ENCODE measurements around the gene CCSER1.
A peak's percentile ranks its signal among the peaks of the same experiment; 100 is the strongest.

The CCSER1 gene

DNA sequence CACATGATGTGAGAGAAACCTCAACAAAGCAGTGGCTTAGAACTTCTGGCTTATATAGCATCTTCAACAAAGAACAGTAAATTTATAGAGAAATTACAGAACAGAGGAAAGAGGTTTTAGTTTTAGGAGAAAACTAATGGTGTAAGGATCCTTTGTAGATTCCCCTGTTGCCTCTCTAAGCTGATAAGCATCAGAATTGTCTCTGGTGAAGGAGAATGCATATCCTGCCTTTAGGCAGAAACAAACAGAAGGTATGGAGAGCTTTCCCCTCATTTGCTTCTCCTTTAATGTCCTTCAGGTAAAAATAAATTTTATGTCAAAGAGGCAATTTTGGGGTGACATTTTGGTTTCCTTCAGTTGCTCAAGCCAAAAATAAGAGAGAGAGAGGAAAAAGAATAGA is 625.9 kb downstream of the CCSER1 start:
- TF ChIP-seq CTCF (conservative IDR thresholded peaks at IDR 0.05) = no peak
- no peak overlapping the region for H3K27ac ChIP-seq

- no peak for TF ChIP-seq CTCF (conservative IDR thresholded peaks at IDR 0.05)
Measured at GRCh38 chr4:90757534-90758060, 630.4 kb downstream of the CCSER1 start.

GRCh38 chr4:90760059-90760458 is 632.9 kb downstream of the CCSER1 start:
- H3K27ac ChIP-seq = no peak overlapping the region
- TF ChIP-seq CTCF (conservative IDR thresholded peaks at IDR 0.05) = no peak

More at GRCh38 chr4:90757534-90758060, 630.4 kb downstream of the CCSER1 start:
- peak overlapping the region; percentile 64 for H3K27ac ChIP-seq

DNA sequence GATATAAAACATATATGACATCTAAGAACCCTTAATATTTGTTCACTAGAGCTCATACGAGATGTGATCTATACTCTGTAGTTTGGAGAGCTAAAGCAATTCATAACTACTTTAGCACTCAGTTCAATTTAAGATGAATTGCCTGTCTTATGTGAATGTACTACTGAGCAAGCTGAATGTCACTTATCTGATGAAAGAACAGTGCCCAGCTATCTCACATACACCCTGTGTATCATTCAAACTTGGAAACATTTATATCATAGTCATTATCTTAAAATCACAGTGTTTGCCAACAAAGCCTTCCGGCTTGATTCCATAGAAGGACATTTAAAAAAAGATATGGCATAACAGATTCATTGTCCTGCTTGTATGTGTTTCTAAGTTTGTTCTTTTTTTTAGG is 639.6 kb downstream of the CCSER1 start:
- no peak for TF ChIP-seq CTCF (conservative IDR thresholded peaks at IDR 0.05)
- peak overlapping the region; percentile 25 for H3K27ac ChIP-seq

DNA sequence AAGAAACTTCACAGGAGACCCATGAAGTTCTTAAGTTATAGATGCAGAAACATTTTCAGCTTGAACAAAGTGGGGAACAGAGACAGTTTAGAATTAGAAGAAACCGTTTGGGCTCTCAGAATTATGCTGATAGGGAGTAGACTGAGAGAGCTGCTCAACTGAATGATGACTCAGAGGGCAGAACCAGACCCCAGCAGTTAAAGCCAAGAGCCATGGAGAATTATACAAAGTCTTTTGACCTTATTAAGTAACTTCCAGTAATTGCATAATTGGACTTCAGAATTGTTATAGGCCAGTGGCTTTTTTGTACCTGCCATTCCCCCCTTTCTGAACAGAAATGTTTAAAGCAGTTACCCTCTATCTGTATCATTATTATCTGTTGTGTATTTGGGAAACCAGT is 642.1 kb downstream of the CCSER1 start:
- TF ChIP-seq CTCF (conservative IDR thresholded peaks at IDR 0.05) = no peak
- no peak overlapping the region for H3K27ac ChIP-seq

GRCh38 chr4:90780193-90780592 is 653.0 kb downstream of the CCSER1 start:
- TF ChIP-seq CTCF (conservative IDR thresholded peaks at IDR 0.05) = no peak
- H3K27ac ChIP-seq = no peak overlapping the region

GRCh38 chr4:90786602-90787001 is 659.4 kb downstream of the CCSER1 start:
- no peak overlapping the region for H3K27ac ChIP-seq
- no peak for TF ChIP-seq CTCF (conservative IDR thresholded peaks at IDR 0.05)
